Measurements from ENCODE around the gene PPP2R2D. TPM values are rescaled to one million over a fixed set of nuclear protein-coding genes. Genes with fewer than 3 reads are reported as not detected.

The PPP2R2D gene
- total RNA-seq, 4 donors from 2014 or later = 22.4 to 33.7 (median 29.1) TPM

GRCh38 chr10:131925716-131926115, 24.9 kb downstream of the PPP2R2D start:
- ATAC-seq (no peak), DNase-seq (no peak)
- H3K27me3 ChIP-seq = no peaks in the 10 kb centered on the region
- peaks cover 37 to 39% of the 10 kb centered on the region in 2 donors for H3K4me1 ChIP-seq
- in situ Hi-C loops (cut with MboI; ENCODE audit: low sequenced_read_pairs in 4 of 4) = no loop called here
- no peak overlapping the region for H3K4me3 ChIP-seq
- H3K27ac ChIP-seq = no peak overlapping the region
- H3K36me3 ChIP-seq = no peaks in the 10 kb centered on the region
- H3K9me3 ChIP-seq = no peaks in the 10 kb centered on the region
- intact Hi-C loops (cut with DNase I; ENCODE audit: low total_unique reads) = no loop called here
- no peak for TF ChIP-seq POLR2A (IDR thresholded peaks at IDR 0.05)
- no peak for TF ChIP-seq CTCF (IDR thresholded peaks at IDR 0.05 in 4 of 5, conservative IDR thresholded peaks at IDR 0.05 in 1 of 5)

GRCh38 chr10:131926253-131926652, 25.4 kb downstream of the PPP2R2D start:
- TF ChIP-seq CTCF (IDR thresholded peaks at IDR 0.05 in 4 of 5, conservative IDR thresholded peaks at IDR 0.05 in 1 of 5) = no peak
- no peak for TF ChIP-seq POLR2A (IDR thresholded peaks at IDR 0.05)
- ATAC-seq (no peak), DNase-seq (no peak)
- Histone ChIP-seq H3K4me3 (no peak overlapping the region), H3K27me3 (no peaks in the 10 kb centered on the region), H3K27ac (no peak overlapping the region), H3K36me3 (no peaks in the 10 kb centered on the region), H3K9me3 (no peaks in the 10 kb centered on the region), H3K4me1 (peaks cover 41 to 42% of the 10 kb centered on the region in 2 donors)
- in situ Hi-C loops (cut with MboI; ENCODE audit: low sequenced_read_pairs in 4 of 4) (no loop called here), intact Hi-C loops (cut with DNase I; ENCODE audit: low total_unique reads) (no loop called here)

- Histone ChIP-seq H3K4me1 (peaks cover 41 to 48% of the 10 kb centered on the region in 2 donors), H3K4me3 (no peak overlapping the region), H3K27me3 (no peaks in the 10 kb centered on the region), H3K9me3 (no peaks in the 10 kb centered on the region), H3K27ac (no peak overlapping the region), H3K36me3 (no peaks in the 10 kb centered on the region)
- intact Hi-C loops (cut with DNase I; ENCODE audit: low total_unique reads) = no loop called here
- TF ChIP-seq POLR2A (IDR thresholded peaks at IDR 0.05) (no peak), CTCF (IDR thresholded peaks at IDR 0.05 in 4 of 5, conservative IDR thresholded peaks at IDR 0.05 in 1 of 5) (no peak)
- DNase-seq (no peak), ATAC-seq (no peak)
- in situ Hi-C loops (cut with MboI; ENCODE audit: low sequenced_read_pairs in 4 of 4) = no loop called here
Measured at GRCh38 chr10:131926743-131927595, 26.2 kb downstream of the PPP2R2D start.

- H3K4me1 ChIP-seq = peaks cover 48 to 55% of the 10 kb centered on the region in 2 donors
- DNase-seq (no peak), ATAC-seq (no peak)
- H3K9me3 ChIP-seq = no peaks in the 10 kb centered on the region
- in situ Hi-C loops (cut with MboI; ENCODE audit: low sequenced_read_pairs in 4 of 4) (no loop called here), intact Hi-C loops (cut with DNase I; ENCODE audit: low total_unique reads) (no loop called here)
- H3K27me3 ChIP-seq = no peaks in the 10 kb centered on the region
- H3K4me3 ChIP-seq = no peak overlapping the region
- TF ChIP-seq POLR2A (IDR thresholded peaks at IDR 0.05) = no peak
- no peak for TF ChIP-seq CTCF (IDR thresholded peaks at IDR 0.05 in 4 of 5, conservative IDR thresholded peaks at IDR 0.05 in 1 of 5)
- H3K27ac ChIP-seq = peak overlapping the region in 3 of 4 donors; percentile 8 to 48 (median 46)
- H3K36me3 ChIP-seq = no peaks in the 10 kb centered on the region
Measured at GRCh38 chr10:131928248-131929095, 27.7 kb downstream of the PPP2R2D start.

Data from gastrocnemius medialis (tissue), 4 donors.